ENCODE data around the gene ARHGAP28. TPM values are rescaled to one million over a fixed set of nuclear protein-coding genes. Genes with fewer than 3 reads are reported as not detected.

Gene ARHGAP28
- total RNA-seq, 1 donor from 2014 or later, result 1.5 TPM

- Histone ChIP-seq H3K27me3 (ENCODE audit: low read depth) (no peaks in the 10 kb centered on the region), H3K9me3 (replicated peaks) (peaks cover 8% of the 10 kb centered on the region), H3K36me3 (no peaks in the 10 kb centered on the region), H3K4me3 (no peak overlapping the region), H3K4me1 (no peaks in the 10 kb centered on the region), H3K27ac (replicated peaks) (no peak overlapping the region)
- DNase-seq, result no peak
- intact Hi-C loops (cut with micrococcal nuclease), result no loop called here
- no peak for TF ChIP-seq CTCF (IDR thresholded peaks at IDR 0.05; ENCODE audit: borderline replicate concordance)
Observed at GRCh38 chr18:6755107-6755506, 25.6 kb downstream of the ARHGAP28 start.

GRCh38 chr18:6757931-6758330, 28.4 kb downstream of the ARHGAP28 start:
- Histone ChIP-seq H3K27ac (replicated peaks) (no peak overlapping the region), H3K27me3 (ENCODE audit: low read depth) (no peaks in the 10 kb centered on the region)

GRCh38 chr18:6759579-6759978, 30.1 kb downstream of the ARHGAP28 start:
- Histone ChIP-seq H3K4me3 (no peak overlapping the region), H3K9me3 (replicated peaks) (no peaks in the 10 kb centered on the region), H3K36me3 (no peaks in the 10 kb centered on the region), H3K27ac (replicated peaks) (no peak overlapping the region), H3K27me3 (ENCODE audit: low read depth) (no peaks in the 10 kb centered on the region), H3K4me1 (no peaks in the 10 kb centered on the region)
- TF ChIP-seq CTCF (IDR thresholded peaks at IDR 0.05; ENCODE audit: borderline replicate concordance), result no peak
- DNase-seq, result no peak
- intact Hi-C loops (cut with micrococcal nuclease), result no loop called here

More at GRCh38 chr18:6757931-6758330, 28.4 kb downstream of the ARHGAP28 start:
- no peak for DNase-seq
- no peak for TF ChIP-seq CTCF (IDR thresholded peaks at IDR 0.05; ENCODE audit: borderline replicate concordance)
- H3K36me3 ChIP-seq, result no peaks in the 10 kb centered on the region
- no peak overlapping the region for H3K4me3 ChIP-seq
- intact Hi-C loops (cut with micrococcal nuclease), result no loop called here
- no peaks in the 10 kb centered on the region for H3K4me1 ChIP-seq
- H3K9me3 ChIP-seq (replicated peaks), result no peaks in the 10 kb centered on the region

- intact Hi-C loops (cut with micrococcal nuclease), result no loop called here
- no peak overlapping the region for H3K27ac ChIP-seq (replicated peaks)
- DNase-seq, result no peak
Observed at GRCh38 chr18:6763524-6763923, 34.0 kb downstream of the ARHGAP28 start.

GRCh38 chr18:6764382-6764781, 34.9 kb downstream of the ARHGAP28 start:
- DNase-seq, result no peak
- H3K36me3 ChIP-seq, result no peaks in the 10 kb centered on the region
- H3K27ac ChIP-seq (replicated peaks), result no peak overlapping the region
- no peaks in the 10 kb centered on the region for H3K27me3 ChIP-seq (ENCODE audit: low read depth)
- peaks cover 13% of the 10 kb centered on the region for H3K9me3 ChIP-seq (replicated peaks)
- TF ChIP-seq CTCF (IDR thresholded peaks at IDR 0.05; ENCODE audit: borderline replicate concordance), result no peak
- no peaks in the 10 kb centered on the region for H3K4me1 ChIP-seq
- H3K4me3 ChIP-seq, result no peak overlapping the region
- intact Hi-C loops (cut with micrococcal nuclease), result no loop called here

More at GRCh38 chr18:6763524-6763923, 34.0 kb downstream of the ARHGAP28 start:
- Histone ChIP-seq H3K9me3 (replicated peaks) (peaks cover 13% of the 10 kb centered on the region), H3K4me1 (no peaks in the 10 kb centered on the region), H3K27me3 (ENCODE audit: low read depth) (no peaks in the 10 kb centered on the region), H3K36me3 (no peaks in the 10 kb centered on the region), H3K4me3 (no peak overlapping the region)
- no peak for TF ChIP-seq CTCF (IDR thresholded peaks at IDR 0.05; ENCODE audit: borderline replicate concordance)

GRCh38 chr18:6773777-6774176, 44.3 kb downstream of the ARHGAP28 start:
- DNase-seq, result no peak
- no peak overlapping the region for H3K27ac ChIP-seq (replicated peaks)
- intact Hi-C loops (cut with micrococcal nuclease), result no loop called here
- H3K4me1 ChIP-seq, result no peaks in the 10 kb centered on the region
- no peaks in the 10 kb centered on the region for H3K9me3 ChIP-seq (replicated peaks)
- no peaks in the 10 kb centered on the region for H3K36me3 ChIP-seq
- no peak for TF ChIP-seq CTCF (IDR thresholded peaks at IDR 0.05; ENCODE audit: borderline replicate concordance)
- peak overlapping the region; percentile 21 for H3K4me3 ChIP-seq
- H3K27me3 ChIP-seq (ENCODE audit: low read depth), result no peaks in the 10 kb centered on the region
